ENCODE measurements around the gene KIF13A.

DNA sequence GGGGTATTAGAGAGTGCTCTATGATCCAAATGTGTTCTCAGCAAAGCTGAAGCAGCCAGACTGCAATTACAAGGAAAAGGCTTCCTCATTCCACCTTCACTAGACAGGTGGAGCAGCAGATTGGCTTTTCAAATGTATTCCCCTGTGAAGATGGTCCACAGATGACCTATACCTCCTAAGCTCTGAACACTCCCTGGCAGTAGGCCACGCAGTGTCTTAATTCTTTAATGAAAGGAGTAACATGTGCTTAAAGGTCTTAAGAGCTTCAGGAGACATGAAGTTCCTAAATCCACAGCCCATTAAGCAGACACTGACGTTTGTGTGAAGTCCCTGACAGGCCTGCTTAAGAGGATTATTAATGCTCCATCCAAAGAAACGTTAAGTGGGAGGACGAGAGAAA is 141.8 kb downstream of the KIF13A start:
- TF ChIP-seq, protein P1, sequence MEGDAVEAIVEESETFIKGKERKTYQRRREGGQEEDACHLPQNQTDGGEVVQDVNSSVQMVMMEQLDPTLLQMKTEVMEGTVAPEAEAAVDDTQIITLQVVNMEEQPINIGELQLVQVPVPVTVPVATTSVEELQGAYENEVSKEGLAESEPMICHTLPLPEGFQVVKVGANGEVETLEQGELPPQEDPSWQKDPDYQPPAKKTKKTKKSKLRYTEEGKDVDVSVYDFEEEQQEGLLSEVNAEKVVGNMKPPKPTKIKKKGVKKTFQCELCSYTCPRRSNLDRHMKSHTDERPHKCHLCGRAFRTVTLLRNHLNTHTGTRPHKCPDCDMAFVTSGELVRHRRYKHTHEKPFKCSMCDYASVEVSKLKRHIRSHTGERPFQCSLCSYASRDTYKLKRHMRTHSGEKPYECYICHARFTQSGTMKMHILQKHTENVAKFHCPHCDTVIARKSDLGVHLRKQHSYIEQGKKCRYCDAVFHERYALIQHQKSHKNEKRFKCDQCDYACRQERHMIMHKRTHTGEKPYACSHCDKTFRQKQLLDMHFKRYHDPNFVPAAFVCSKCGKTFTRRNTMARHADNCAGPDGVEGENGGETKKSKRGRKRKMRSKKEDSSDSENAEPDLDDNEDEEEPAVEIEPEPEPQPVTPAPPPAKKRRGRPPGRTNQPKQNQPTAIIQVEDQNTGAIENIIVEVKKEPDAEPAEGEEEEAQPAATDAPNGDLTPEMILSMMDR (conservative IDR thresholded peaks at IDR 0.05; ENCODE audit: low read depth, low read length): no peak
- no peak for TF ChIP-seq EZH2 (IDR thresholded peaks at IDR 0.05; ENCODE audit: borderline replicate concordance, low read depth, low read length, poor library complexity, severe bottlenecking)

All from A673 (cell line).